HG02678 (cell line): ENCODE measurements around the gene PCP2.
A peak's percentile ranks its signal among the peaks of the same experiment; 100 is the strongest.

Experiments used
- ATAC-seq: cut with Tn5 transposase; IDR thresholded peaks from one replicate; pipeline ENCODE4 v1.9.1; 2021; ENCODE audit warnings: mild to moderate bottlenecking, moderate library complexity; ENCODE audit not compliant: unreplicated experiment

Gene PCP2

DNA sequence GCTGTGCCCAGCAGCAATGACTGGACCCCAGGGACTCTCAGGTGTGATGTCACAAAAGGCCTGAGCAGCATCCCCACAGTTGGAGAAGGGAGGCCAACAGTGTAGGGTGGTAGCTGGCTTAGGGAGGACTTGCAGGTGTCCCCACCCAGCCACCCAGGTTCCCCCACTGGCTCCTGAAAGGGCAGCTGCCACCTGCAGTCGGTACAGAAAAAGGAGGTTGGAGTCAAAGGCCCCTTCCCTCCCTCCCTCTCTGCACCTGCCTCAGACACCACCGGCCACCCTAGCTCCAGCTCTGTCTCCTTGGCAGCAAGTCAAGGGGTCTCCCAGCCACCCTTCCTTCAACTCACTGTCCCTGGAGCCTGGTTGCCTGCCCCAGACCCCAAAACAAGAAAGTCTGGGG is at the start of gene PCP2:
Gene PCP2 (minus strand): TSS at position 22 of the 400 bp plus-strand sequence. CDS start 262 bp downstream, outside the sequence.
- ATAC-seq = no peak

DNA sequence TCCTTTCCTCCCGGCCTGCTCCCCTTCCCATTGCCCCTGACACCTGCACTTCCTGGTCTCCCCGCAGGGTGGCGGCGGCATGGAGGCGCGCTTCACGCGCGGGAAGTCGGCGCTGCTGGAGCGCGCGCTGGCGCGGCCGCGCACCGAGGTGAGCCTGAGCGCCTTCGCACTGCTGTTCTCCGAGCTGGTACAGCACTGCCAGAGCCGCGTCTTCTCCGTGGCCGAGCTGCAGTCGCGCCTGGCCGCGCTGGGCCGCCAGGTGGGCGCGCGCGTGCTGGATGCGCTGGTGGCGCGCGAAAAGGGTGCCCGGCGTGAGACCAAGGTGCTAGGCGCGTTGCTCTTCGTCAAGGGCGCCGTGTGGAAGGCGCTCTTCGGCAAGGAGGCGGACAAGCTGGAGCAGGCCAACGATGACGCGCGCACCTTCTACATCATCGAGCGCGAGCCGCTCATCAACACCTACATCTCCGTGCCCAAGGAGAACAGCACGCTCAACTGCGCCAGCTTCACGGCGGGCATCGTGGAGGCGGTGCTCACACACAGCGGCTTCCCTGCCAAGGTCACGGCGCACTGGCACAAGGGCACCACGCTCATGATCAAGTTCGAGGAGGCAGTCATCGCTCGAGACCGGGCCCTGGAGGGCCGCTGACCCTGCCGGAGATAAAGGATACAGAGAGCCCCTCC is 48.8 kb upstream of the PCP2 start:
- no peak for ATAC-seq

- ATAC-seq = no peak
Measured at GRCh38 chr19:7681340-7682174, 48.0 kb upstream of the PCP2 start.

- ATAC-seq = peak; percentile 64
Measured at GRCh38 chr19:7680606-7681339, 47.3 kb upstream of the PCP2 start, which contains the start of gene TRAPPC5. Gene TRAPPC5 (plus strand): TSS chr19:7680833. CDS start chr19:7682254, 1,421 bp downstream.

DNA sequence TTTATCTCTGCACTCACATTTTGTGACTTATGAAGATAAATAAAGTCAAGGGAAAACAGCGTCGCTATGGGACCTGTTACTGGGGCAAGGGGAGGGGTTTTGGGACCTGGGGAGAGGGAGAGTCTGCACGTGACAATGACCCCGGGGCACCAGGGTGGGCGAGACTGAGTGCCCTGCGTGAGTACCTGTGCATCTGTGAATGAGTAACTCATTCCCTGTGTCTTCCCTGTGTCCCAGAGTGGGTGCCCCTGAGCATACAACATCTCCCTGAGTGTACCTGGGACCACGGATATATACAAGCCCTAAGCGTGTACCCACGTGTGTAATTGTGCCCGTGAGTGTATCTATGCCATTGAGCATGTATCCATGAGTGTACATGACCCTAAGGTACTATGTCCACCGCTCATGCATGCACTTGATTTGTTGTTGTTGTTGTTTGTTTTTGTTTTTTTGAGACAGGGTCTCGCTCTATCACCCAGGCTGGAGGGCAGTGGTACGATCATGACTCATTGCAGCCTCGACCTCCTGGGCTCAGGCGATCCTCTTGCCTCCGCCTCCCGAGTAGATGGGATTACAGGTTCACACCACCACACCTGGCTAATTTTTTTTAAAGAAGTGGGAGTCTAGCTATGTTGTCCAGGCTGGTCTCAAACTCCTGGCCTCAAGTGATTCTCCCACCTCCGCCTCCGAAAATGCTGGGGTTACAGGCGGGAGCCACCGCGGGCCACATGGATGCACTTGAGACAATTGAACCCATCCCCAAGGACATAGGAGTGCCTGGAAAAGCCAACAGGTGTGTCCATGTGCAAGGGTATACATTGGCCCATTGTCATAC is 46.5 kb upstream of the PCP2 start:
- ATAC-seq = no peak

GRCh38 chr19:7678971-7679751 is 45.6 kb upstream of the PCP2 start:
- ATAC-seq = peak; percentile 40

- ATAC-seq = no peak
Measured at GRCh38 chr19:7677669-7678311, 44.3 kb upstream of the PCP2 start.

GRCh38 chr19:7676854-7677253 is 43.3 kb upstream of the PCP2 start, which contains the start of gene MCEMP1:
Gene MCEMP1 (plus strand): TSS chr19:7677090. CDS start chr19:7677121, 31 bp downstream.
- no peak for ATAC-seq

DNA sequence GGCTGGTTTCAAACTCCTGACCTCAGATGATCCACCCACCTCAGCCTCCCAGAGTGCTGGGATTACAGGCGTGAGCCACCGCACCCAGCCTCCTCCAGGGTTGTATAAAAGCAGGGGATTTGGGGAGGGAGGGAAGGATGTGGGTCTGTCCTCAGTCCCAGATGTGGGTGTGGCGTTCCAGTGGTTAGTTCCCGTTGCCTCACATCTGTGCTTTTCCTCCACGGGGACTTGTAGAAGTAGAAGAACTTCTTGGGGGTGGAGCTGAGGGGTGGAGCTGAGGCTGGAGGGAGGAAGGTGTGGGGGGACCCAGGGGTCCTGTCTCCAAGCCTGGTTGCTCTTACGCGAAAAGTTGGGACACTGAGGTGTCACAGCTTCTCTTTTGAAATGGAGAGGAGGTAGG is 42.9 kb upstream of the PCP2 start:
- ATAC-seq = no peak

- no peak for ATAC-seq
Measured at GRCh38 chr19:7674010-7675005, 40.8 kb upstream of the PCP2 start.

DNA sequence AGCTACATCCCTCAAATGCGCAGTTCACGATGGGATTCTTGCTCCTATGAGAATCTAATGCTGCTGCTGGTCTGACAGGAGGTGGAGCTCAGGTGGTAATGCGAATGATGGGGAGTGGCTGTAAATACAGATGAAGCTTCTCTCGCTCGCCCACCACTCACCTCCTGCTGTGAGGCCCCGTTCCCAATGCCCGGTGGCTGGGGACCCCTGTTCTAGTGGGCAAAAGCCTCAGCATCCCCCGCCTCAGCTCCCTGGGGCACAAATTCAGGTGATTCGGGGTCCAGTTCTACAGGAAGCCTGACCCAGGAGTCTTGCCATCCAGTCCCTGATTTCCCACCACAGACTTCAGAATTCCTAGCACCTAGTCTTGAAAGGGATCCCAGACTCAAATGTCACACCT is 39.0 kb upstream of the PCP2 start:
- no peak for ATAC-seq

DNA sequence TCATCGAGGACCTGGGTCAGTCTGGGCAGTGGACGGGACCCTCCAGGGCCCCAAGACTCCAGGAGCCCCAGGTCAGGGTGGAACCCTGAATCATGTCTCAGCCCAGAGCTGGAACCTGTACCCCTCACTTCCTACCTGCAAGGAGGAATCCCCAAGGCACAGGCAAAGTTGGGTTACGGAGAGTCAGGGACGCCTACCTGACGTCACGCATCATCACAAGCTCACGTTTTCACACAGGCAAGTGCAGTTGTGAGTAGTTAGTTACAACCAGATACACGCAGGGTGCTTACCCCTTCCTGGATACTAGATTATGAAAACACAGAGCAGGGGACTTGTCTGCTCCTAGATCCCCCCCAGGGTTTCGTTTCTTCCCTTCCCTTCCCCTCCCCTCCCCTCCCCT is 37.3 kb upstream of the PCP2 start:
- no peak for ATAC-seq

- ATAC-seq = no peak
Measured at GRCh38 chr19:7670150-7670783, 36.7 kb upstream of the PCP2 start.

GRCh38 chr19:7669641-7670040 is 36.1 kb upstream of the PCP2 start:
- no peak for ATAC-seq

GRCh38 chr19:7668842-7669241 is 35.3 kb upstream of the PCP2 start, which contains the start of gene RETN:
Gene RETN (plus strand): TSS chr19:7669049. CDS start chr19:7669327, 278 bp downstream.
- ATAC-seq = no peak

GRCh38 chr19:7665076-7665475 is 31.6 kb upstream of the PCP2 start:
- no peak for ATAC-seq

DNA sequence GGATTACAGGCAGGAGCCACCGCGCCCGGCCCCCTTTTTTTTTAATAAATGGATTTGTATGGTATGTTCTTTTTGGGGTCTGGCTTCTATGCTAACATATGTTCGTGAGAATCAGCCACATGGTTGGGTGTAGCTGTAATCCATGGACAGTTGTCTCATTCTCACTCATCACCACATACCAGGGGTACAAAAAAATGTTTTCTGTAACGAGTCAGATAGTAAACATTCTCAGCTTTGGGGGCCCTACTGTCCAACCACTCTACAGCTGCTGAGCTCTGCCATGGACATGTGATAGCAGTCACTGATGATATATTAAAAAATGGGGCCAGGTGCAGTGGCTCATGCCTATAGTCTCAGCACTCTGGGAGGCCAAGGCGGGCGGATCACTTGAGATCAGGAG is 30.2 kb upstream of the PCP2 start:
- ATAC-seq = no peak
